Nephron progenitor cell (in vitro differentiated cells): Measurements from ENCODE around the gene GBF1.
A peak's percentile ranks its signal among the peaks of the same experiment; 100 is the strongest.

ENCODE experiments used
- DNase-seq: peaks from one replicate; pipeline ENCODE4 v3.0.0; 2021
- H3K27ac Mint-ChIP-seq: 2 replicates; pipeline ENCODE4 v1.8.0; 2021; ENCODE audit warnings: mild to moderate bottlenecking, moderate library complexity, mixed read lengths
- H3K27me3 Mint-ChIP-seq: 2 replicates; pipeline ENCODE4 v1.8.0; 2021; ENCODE audit warnings: mild to moderate bottlenecking, low read depth, mixed read lengths; ENCODE audit not compliant: poor library complexity
- H3K36me3 Mint-ChIP-seq: 2 replicates; pipeline ENCODE4 v1.8.0; 2021; ENCODE audit warnings: low read depth, mixed read lengths
- H3K4me1 Mint-ChIP-seq: 2 replicates; pipeline ENCODE4 v1.8.0; 2021; ENCODE audit warnings: mixed read lengths
- H3K4me3 Mint-ChIP-seq: 2 replicates; pipeline ENCODE4 v1.8.0; 2021; ENCODE audit warnings: mild to moderate bottlenecking, moderate library complexity, mixed read lengths
- H3K9me3 Mint-ChIP-seq: 2 replicates; pipeline ENCODE4 v1.8.0; 2021; ENCODE audit warnings: mild to moderate bottlenecking, moderate library complexity, mixed read lengths
- TF ChIP-seq, protein P1 (sequence below): fragments of 200-600 bp; sonication (generic); IDR thresholded peaks from 2 replicates; pipeline ENCODE4 v1.5.0; 2021; ENCODE audit warnings: antibody characterized with exemption

Gene GBF1

GRCh38 chr10:102310361-102311024 is 65.2 kb downstream of the GBF1 start:
- Mint-ChIP-seq H3K36me3 (peaks cover 24% of the 10 kb centered on the region), H3K27ac (peak overlapping the region; percentile 85), H3K27me3 (no peaks in the 10 kb centered on the region), H3K9me3 (peaks cover 11% of the 10 kb centered on the region), H3K4me1 (peaks cover 52% of the 10 kb centered on the region), H3K4me3 (no peak overlapping the region)
- TF ChIP-seq, protein P1, sequence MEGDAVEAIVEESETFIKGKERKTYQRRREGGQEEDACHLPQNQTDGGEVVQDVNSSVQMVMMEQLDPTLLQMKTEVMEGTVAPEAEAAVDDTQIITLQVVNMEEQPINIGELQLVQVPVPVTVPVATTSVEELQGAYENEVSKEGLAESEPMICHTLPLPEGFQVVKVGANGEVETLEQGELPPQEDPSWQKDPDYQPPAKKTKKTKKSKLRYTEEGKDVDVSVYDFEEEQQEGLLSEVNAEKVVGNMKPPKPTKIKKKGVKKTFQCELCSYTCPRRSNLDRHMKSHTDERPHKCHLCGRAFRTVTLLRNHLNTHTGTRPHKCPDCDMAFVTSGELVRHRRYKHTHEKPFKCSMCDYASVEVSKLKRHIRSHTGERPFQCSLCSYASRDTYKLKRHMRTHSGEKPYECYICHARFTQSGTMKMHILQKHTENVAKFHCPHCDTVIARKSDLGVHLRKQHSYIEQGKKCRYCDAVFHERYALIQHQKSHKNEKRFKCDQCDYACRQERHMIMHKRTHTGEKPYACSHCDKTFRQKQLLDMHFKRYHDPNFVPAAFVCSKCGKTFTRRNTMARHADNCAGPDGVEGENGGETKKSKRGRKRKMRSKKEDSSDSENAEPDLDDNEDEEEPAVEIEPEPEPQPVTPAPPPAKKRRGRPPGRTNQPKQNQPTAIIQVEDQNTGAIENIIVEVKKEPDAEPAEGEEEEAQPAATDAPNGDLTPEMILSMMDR = no peak
- no peak for DNase-seq

DNA sequence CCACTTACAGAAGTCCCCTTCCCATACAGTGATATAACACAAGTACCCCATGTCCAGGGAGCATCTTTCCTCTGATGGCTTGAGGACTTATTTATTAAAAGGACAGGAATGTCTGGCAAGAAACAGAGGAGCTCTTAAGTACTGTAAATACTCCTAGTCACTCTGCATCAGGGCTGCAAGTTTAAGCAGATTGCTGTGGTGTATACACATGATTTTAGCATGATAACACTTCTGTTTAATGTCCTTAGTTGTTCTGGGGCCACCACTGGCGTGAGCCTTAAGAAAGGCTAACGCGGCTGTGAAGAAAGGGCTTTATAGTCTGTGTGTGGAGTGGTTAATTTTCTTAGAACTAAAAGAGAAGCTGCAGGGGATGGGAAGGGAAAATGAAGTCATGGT is 65.7 kb downstream of the GBF1 start:
- no peak overlapping the region for H3K4me3 Mint-ChIP-seq
- no peak for DNase-seq
- peaks cover 24% of the 10 kb centered on the region for H3K36me3 Mint-ChIP-seq
- TF ChIP-seq, protein P1 = no peak
- peak overlapping the region; percentile 2 for H3K27ac Mint-ChIP-seq
- peaks cover 11% of the 10 kb centered on the region for H3K9me3 Mint-ChIP-seq
- H3K27me3 Mint-ChIP-seq = no peaks in the 10 kb centered on the region
- peaks cover 52% of the 10 kb centered on the region for H3K4me1 Mint-ChIP-seq

GRCh38 chr10:102312683-102313082 is 67.4 kb downstream of the GBF1 start:
- Mint-ChIP-seq H3K27ac (peak overlapping the region; percentile 97), H3K9me3 (peaks cover 6% of the 10 kb centered on the region), H3K36me3 (peaks cover 19% of the 10 kb centered on the region), H3K4me1 (peaks cover 52% of the 10 kb centered on the region), H3K4me3 (no peak overlapping the region), H3K27me3 (no peaks in the 10 kb centered on the region)
- TF ChIP-seq, protein P1 = no peak
- DNase-seq = no peak

- Mint-ChIP-seq H3K27me3 (no peaks in the 10 kb centered on the region), H3K27ac (peak overlapping the region; percentile 97), H3K36me3 (peaks cover 13% of the 10 kb centered on the region), H3K9me3 (no peaks in the 10 kb centered on the region), H3K4me3 (peak overlapping the region; percentile 14), H3K4me1 (peaks cover 52% of the 10 kb centered on the region)
- TF ChIP-seq, protein P1 = no peak
- DNase-seq = peak; percentile 53
These were observed 68.0 kb downstream of the GBF1 start for GRCh38 chr10:102313221-102313896.

GRCh38 chr10:102314801-102315200 is 69.5 kb downstream of the GBF1 start:
- Mint-ChIP-seq H3K4me1 (peaks cover 50% of the 10 kb centered on the region), H3K4me3 (no peak overlapping the region), H3K9me3 (no peaks in the 10 kb centered on the region), H3K27ac (no peak overlapping the region), H3K27me3 (no peaks in the 10 kb centered on the region), H3K36me3 (peaks cover 18% of the 10 kb centered on the region)
- no peak for DNase-seq
- TF ChIP-seq, protein P1 = no peak
